ENCODE measurements around the gene MYOM3. TPM values are rescaled to one million over a fixed set of nuclear protein-coding genes. Genes with fewer than 3 reads are reported as not detected.

The MYOM3 gene
- 12.5 and 14.2 TPM in 2 replicates for total RNA-seq (2014; rRNA removed; shearing (Covaris generic))

- peak; percentile 60 for DNase-seq (ENCODE audit: low spot score)
Measured at GRCh38 chr1:24111996-24112779, at the start of gene MYOM3. MYOM3 (minus strand) TSS chr1:24112135; CDS start chr1:24108636, 3,499 bp downstream.

GRCh38 chr1:24161270-24161669, 49.3 kb upstream of the MYOM3 start:
- no peak for DNase-seq (ENCODE audit: low spot score)

GRCh38 chr1:24159366-24159765, 47.4 kb upstream of the MYOM3 start:
- no peak for DNase-seq (ENCODE audit: low spot score)

- DNase-seq (ENCODE audit: low spot score), result peak; percentile 24
Measured at GRCh38 chr1:24157918-24158481, 46.1 kb upstream of the MYOM3 start.

- DNase-seq (ENCODE audit: low spot score), result no peak
Measured at GRCh38 chr1:24156542-24157260, 44.8 kb upstream of the MYOM3 start.

- DNase-seq (ENCODE audit: low spot score), result no peak
Measured at GRCh38 chr1:24155011-24155782, 43.3 kb upstream of the MYOM3 start.

GRCh38 chr1:24154215-24154614, 42.3 kb upstream of the MYOM3 start:
- no peak for DNase-seq (ENCODE audit: low spot score)

GRCh38 chr1:24152631-24153494, 40.9 kb upstream of the MYOM3 start:
- DNase-seq (ENCODE audit: low spot score), result no peak

- no peak for DNase-seq (ENCODE audit: low spot score)
Measured at GRCh38 chr1:24151175-24151533, 39.2 kb upstream of the MYOM3 start.

GRCh38 chr1:24150234-24151174, 38.6 kb upstream of the MYOM3 start:
- peak; percentile 69 for DNase-seq (ENCODE audit: low spot score)

GRCh38 chr1:24149866-24150233, 37.9 kb upstream of the MYOM3 start:
- peak; percentile 84 for DNase-seq (ENCODE audit: low spot score)

GRCh38 chr1:24147816-24148215, 35.9 kb upstream of the MYOM3 start:
- no peak for DNase-seq (ENCODE audit: low spot score)

GRCh38 chr1:24147194-24147593, 35.3 kb upstream of the MYOM3 start:
- no peak for DNase-seq (ENCODE audit: low spot score)

GRCh38 chr1:24142546-24143534, 30.9 kb upstream of the MYOM3 start, which contains the start of gene IL22RA1:
IL22RA1 (minus strand) TSS chr1:24143140; CDS start chr1:24143082, 58 bp downstream.
- peak; percentile 9 for DNase-seq (ENCODE audit: low spot score)

GRCh38 chr1:24141311-24141997, 29.5 kb upstream of the MYOM3 start:
- no peak for DNase-seq (ENCODE audit: low spot score)

- no peak for DNase-seq (ENCODE audit: low spot score)
Measured at GRCh38 chr1:24140741-24141181, 28.8 kb upstream of the MYOM3 start.

- DNase-seq (ENCODE audit: low spot score), result no peak
Measured at GRCh38 chr1:24139841-24140425, 28.0 kb upstream of the MYOM3 start.

GRCh38 chr1:24139222-24139489, 27.2 kb upstream of the MYOM3 start:
- no peak for DNase-seq (ENCODE audit: low spot score)
